Activated T-cell treated with anti-CD3 and anti-CD28 coated beads, Interleukin-2, amount 50 U/mL, for 48 hours (primary cell): ENCODE results near the gene IGF2.

ENCODE experiments used
- DNase-seq, 2 experiments: peaks; one replicate each; pipeline ENCODE4 v3.0.0-alpha.2; 2020

The IGF2 gene

DNA sequence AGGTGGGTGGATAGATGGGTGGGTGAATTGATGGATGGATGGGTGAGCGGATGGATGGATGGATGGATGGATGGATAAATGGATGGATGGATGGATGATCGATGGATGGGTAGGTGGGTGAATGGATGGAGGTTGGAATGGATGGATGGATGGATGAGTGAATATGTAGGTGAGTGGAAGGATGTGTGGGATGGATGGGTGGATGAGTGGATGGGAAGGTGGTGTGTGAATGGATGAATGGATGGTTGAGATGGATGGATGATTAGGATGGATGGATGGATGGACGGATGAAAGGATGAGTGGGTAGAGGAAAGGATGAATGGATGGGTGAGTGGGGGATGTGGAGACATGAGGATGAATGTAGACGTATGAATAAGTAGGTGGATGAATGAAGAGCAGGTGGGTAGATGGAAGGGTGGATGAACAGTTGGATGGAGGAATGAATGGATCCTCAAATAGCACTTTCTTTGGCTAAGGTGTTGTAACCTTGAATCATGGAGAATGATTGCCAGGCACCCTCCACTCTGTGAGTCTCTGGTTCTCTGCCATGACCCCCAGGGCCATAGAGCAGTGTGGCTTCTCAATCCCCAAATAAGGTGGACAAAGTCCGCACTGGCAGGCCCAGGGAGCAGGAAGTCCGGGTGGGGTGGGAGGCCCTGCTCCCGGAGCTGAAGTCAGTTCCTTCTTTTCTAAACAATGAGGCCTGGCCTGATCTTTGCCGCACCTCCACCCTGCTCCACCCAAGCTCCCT, 36.9 kb downstream of the IGF2 start:
- DNase-seq, result no peak

GRCh38 chr11:2101171-2101675, 38.0 kb downstream of the IGF2 start:
- no peak for DNase-seq

GRCh38 chr11:2100361-2101170, 38.6 kb downstream of the IGF2 start:
- no peak for DNase-seq

DNA sequence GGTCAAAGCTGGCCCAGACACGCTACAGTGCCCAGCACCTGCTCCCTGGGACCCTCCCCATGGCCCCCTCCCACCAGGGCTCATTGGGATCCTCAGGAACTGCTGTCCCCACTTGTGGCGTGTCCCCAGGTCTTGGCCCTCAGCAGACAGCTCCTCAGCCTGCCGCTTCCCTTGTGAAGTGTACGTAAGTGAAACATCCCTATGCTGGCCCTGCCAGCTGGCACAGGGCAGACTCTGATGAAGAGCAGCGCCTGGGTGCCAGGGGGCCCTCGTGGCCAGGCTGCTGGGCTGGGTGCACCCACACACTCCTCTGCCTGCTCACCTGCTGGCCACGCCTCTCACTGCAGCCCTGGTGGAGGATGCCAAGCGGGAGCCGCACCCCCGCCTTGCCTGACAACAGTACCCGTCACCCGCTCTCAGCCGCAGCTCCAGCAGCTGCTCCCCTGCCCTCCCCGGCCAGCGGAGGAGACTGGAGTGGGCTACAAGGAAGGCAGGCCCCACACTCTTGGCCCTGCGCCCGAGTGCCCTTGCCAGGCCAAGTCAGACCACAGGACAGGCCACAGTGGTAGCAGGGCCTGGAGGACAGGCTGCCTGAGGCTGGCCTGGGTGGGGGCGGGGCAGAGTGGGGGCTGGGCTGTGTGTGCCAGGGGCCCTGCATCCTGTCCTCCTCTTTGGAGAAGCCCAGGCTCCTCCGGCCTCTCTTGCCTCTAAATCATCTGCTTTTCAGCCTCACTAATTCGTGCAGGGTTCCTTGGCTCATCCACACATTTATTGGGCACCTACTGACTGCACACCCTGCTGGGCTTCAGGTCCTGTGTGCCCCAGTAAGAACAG, 39.5 kb downstream of the IGF2 start:
- no peak for DNase-seq

GRCh38 chr11:2098691-2099515, 40.3 kb downstream of the IGF2 start:
- no peak for DNase-seq

- DNase-seq, result no peak
These were observed 41.0 kb downstream of the IGF2 start for GRCh38 chr11:2097998-2098690.

DNA sequence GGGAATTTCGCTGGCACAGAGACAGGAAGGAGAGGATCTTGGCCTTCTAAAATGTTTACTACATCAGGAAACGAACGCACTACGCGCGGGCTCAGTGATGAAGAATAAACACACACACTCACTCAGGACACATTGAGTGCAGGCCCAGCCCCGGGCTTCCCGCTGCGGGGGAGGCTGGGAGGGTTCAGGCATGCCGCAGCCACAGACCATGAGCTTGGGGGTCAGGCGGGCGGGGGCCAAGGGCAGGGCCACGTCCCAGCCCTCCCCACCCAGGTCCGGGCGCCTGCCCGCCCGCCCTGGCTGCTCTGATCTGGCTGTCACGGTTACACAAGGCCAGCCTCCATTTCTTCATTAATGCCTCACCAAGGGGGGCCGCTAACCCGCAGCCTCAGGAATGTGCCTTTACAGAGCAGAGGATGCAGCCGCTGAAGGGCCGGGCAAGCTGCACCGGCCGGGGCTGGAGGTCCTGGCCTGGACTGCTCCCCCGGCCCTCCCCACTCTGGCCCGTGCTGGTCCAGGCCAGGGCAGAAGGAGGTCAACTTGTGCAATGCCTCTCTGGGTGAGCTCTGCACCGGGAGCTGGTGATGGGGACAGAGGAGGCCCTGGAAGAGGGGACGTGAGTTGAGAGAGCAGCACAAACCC, 41.7 kb downstream of the IGF2 start:
- DNase-seq, result no peak

DNA sequence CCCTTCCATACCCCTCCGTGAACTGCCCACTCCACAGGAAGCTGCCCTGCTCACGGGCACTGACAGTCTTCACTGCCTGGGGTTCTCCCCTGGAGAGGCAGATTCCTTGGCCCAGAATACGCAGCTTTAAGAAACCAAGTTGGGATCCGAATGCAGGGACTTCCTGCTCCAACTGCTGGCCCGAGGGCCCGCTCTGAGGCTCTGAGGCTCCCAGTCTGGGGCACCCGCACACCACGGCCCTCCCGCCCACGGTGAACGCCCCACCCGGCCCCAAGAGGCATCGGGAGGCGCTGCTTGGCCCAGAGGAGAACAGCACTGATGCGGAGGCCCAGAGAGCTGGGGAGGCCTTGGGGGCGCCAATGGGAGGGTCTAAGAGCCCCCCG, 42.3 kb downstream of the IGF2 start:
- DNase-seq, result peak in 1 of 2 experiments; percentile 13

DNA sequence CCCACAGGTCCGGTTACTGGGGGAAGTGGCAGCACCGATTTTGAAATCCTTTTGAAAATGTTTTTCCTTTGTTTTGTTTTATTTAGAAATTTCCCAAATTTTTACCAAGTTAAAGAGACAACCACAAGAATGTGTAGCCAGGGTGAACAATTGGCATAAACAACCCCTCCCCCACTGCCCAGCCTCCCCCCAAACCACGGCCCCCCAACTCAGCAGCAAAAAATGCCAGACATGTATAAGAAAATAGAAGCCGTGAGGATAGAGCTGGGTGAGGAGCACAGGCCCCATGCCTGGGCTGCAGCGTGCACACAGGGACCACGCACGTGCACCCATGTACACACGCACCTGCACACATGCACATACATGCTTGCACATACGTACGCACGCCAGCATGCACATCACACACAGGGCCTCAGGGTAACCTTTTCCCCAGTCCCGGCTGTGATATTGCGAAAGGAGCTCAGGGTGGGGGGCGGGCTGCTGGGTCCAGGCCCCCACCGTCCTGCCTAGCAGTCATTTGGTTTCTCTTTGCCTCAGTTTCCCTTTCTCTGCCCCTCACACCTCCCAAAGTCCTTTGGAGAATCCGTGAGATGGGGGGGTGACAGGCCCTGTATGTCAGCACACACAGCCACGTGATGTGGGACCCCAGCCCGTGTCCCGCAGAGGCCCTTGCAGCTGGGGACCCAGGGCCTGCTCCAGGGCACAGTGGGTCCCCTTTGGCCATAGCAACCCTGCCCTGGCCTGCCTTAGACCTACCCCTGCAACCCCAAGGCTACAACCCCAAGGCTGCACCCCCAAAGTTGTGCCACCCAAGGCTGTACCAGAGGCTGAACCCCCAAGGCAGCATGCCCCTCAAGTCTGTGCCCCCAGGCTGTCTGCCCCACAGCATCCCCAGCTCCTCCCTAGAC, 42.9 kb downstream of the IGF2 start:
- DNase-seq, result peak in 1 of 2 experiments; percentile 12

DNA sequence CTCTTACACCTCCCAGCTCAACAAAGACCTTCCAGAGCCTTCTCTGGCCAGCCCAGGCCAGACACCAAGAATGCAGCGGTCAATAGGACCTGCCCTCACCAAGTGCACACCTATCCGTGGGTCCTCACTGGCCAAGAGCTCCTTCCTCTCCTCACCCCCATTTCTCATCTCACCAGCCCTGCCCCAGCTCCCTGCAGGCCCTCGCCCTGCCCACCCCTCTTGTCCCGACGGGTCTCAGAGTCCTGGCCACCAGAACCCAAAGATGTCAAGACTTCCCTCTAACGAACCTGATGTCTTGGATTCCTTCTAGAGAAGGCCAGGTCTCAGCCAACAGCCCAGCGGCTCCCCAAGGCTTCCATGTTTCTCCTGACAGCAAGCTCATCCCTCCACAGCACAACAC, 43.6 kb downstream of the IGF2 start:
- peak in 1 of 2 experiments; percentile 14 for DNase-seq

DNA sequence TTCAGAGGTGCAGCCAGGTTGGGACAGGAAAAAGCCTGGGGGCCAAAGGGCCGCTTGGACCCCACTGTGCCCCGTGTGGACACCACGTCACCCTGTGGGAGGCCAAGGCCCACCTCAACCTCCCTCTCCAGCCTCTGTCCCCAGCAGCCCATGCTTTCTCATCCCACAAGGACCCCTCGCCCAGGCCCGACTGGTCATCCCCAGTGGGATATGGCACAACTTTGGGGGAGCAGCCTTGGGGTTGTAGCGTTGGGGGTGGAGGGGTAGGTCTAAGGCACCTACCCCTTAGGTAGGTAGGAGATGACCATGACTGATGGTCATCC, 44.0 kb downstream of the IGF2 start:
- DNase-seq, result peak in 1 of 2 experiments; percentile 10

- DNase-seq, result peak in 1 of 2 experiments; percentile 13
These were observed 44.6 kb downstream of the IGF2 start for GRCh38 chr11:2094354-2095197.

DNA sequence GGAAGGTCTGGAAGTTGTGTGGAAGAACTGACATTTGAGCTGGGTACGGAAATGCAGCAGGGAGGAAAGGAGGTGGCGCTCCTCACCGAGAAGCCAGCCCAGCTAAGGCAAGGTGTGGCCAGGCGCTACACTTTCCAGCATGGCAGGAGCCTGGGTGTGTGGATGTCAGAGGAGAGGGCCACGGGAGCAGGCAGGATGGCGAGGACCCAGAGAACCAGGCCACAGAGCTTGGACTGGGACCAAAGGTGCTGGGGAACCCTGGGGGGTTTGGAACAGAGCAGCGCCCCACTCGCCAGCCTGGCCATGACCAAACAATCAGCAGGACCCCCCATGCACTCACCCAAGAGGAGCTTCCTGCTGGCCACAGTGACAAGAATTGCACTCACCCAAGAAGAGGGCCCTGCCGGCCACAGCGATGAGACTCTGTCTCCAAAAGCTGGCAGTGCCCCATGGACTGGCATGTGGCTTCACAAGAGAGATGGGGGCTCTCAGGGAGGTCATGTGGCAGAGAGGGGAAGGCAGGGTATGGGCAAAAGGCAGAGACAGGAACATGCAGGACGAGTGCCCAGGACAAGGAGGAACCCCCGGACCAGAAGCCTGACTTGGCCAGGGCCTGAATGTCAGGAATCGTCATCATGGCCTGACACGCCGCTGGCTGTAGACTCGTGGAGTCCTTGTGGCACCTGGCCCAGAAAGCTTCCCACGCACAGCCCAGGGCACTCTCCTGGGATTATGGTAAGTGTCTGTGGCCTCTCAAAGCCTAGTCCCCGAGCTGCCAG, 45.4 kb downstream of the IGF2 start:
- DNase-seq, result peak in 1 of 2 experiments; percentile 15

DNA sequence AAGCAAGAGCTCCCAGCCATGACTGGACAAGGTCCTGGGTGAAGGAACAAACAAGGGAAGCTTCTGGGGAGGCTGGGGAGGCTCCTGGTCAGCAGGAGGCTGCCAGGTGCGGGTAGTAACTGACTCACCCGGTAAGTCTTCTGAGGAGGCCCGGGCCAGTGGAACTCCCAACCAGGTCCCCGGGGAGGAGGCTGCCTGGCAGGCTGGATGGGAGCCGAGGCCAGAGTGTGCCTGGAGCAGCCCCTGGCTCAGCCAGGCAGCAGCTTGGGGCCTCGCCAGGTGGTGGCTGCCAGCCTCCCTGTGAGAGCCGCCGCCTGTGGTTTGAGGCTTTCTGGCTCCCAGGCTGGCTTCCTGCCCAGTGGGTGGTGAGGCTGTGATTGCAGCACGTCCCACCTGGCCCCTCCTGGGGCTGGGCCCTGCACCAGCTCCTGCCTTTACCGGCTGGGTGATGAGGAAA, 46.2 kb downstream of the IGF2 start:
- peak; percentile 55 to 66 for DNase-seq

DNA sequence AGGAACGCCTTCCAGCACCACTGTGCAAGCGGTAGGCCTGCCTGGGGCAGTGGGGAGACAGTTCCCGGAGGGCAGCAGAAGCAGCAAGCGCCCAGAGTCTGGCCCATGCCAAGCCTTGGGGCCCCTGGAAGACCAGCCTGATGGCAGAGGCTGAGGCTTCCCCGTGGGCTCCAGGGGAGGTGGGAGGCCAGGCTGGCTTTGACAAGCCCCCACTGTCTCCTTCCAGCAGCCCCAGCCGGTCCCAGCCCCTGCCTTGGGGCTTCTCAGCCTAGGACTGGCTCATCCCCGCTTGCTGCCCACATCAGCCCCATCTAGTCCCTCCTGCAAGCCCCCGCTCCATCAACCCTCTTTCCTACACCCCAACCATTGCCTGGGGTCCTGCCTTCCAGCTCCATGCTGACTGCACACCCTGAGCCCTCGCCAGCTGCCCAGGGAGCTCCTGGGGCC, 46.7 kb downstream of the IGF2 start:
- peak in 1 of 2 experiments; percentile 16 for DNase-seq

GRCh38 chr11:2091786-2092463, 47.3 kb downstream of the IGF2 start:
- DNase-seq, result peak in 1 of 2 experiments; percentile 12

DNA sequence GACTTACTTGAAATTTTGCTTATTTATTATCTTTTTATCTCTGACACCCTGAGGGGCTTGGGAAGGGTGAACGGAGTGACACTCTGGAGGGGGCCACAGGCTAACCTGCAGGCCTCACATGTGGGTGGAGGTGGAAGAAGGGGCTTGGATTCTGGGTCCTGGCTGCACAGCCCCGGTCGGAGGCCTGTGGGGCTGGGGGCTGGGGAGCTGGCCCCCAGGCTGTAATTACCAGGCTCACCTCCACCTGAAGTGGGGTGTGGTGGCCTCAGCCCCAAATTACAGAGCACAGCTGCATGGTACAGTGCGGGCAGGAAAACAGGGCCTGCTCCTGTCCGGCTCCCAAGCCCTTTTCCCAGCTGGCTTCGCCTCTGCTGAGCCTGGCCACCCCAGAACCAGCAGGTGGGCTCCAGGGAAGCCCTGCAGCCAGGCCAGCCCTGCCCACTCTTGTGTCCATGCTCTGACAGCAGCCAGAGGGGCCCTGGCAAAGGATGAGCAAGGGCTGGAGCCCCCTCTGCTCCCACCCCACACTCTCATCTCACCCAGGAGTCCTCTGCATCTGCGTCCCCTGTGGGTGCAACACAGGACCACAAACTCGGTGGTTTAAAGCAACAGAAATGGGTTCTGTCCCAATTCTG, 48.0 kb downstream of the IGF2 start:
- DNase-seq, result peak in 1 of 2 experiments; percentile 11
